GM23338 (cell line): ENCODE measurements around the gene SAMD8. TPM values are rescaled to one million over a fixed set of nuclear protein-coding genes. Genes with fewer than 3 reads are reported as not detected.
"Not testable (repeated sequence)": the region's sequence is repeated elsewhere in the genome, so short reads cannot be mapped to it uniquely, and the experiment has no call there.

Source experiments
- ATAC-seq: fragments of 200-7000 bp; cut with Tn5 transposase; 3 replicates; pipeline ENCODE4 v1.9.1; 2020
- DNase-seq: peaks from one replicate; pipeline ENCODE4 v3.0.0-alpha.2; 2015; ENCODE audit warnings: low spot score
- H2AFZ ChIP-seq: fragments of 200-600 bp; sonication (generic); 2 replicates; pipeline ENCODE4 v1.8.0; 2016; ENCODE audit warnings: antibody characterized with exemption, mild to moderate bottlenecking, moderate library complexity
- H3F3A ChIP-seq: fragments of 200-600 bp; sonication (generic); replicated peaks from 2 replicates; pipeline ENCODE4 v1.8.0; 2017; ENCODE audit warnings: antibody characterized with exemption, mixed run types, low read depth
- H3K27ac ChIP-seq: fragments of 200-600 bp; sonication (generic); 2 replicates; pipeline ENCODE4 v1.6.1; 2016; ENCODE audit warnings: low read depth
- H3K27me3 ChIP-seq: fragments of 200-600 bp; sonication (generic); 2 replicates; pipeline ENCODE4 v1.8.0; 2016; ENCODE audit warnings: mild to moderate bottlenecking, mixed run types, moderate library complexity; ENCODE audit not compliant: insufficient read depth
- H3K36me3 ChIP-seq: fragments of 200-600 bp; sonication (generic); 2 replicates; pipeline ENCODE4 v1.8.0; 2016; ENCODE audit warnings: mild to moderate bottlenecking; ENCODE audit not compliant: insufficient read depth
- H3K4me1 ChIP-seq: fragments of 200-600 bp; sonication (generic); 2 replicates; pipeline ENCODE4 v1.8.0; 2016; ENCODE audit warnings: mild to moderate bottlenecking, moderate library complexity; ENCODE audit not compliant: insufficient read depth
- H3K4me2 ChIP-seq: fragments of 200-600 bp; sonication (generic); 2 replicates; pipeline ENCODE4 v1.7.1; 2017; ENCODE audit warnings: mixed run types
- H3K4me3 ChIP-seq: fragments of 200-600 bp; sonication (generic); 2 replicates; pipeline ENCODE4 v1.6.1; 2016; ENCODE audit warnings: mixed run types
- H3K79me2 ChIP-seq: fragments of 200-600 bp; sonication (generic); replicated peaks from 2 replicates; pipeline ENCODE4 v1.8.0; 2017; ENCODE audit warnings: mild to moderate bottlenecking; ENCODE audit not compliant: insufficient read depth
- H3K9me2 ChIP-seq: fragments of 200-600 bp; sonication (generic); 2 replicates; pipeline ENCODE4 v1.8.0; 2017; ENCODE audit not compliant: insufficient read depth
- H4K20me1 ChIP-seq: fragments of 200-600 bp; sonication (generic); replicated peaks from 2 replicates; pipeline ENCODE4 v1.8.0; 2017; ENCODE audit warnings: mild to moderate bottlenecking; ENCODE audit not compliant: insufficient read depth
- H3K27ac Mint-ChIP-seq: 2 replicates; pipeline ENCODE4 v1.8.0; 2020; ENCODE audit warnings: inconsistent platforms, mild to moderate bottlenecking, moderate library complexity, mixed read lengths
- H3K27me3 Mint-ChIP-seq: 3 replicates; pipeline ENCODE4 v1.8.0; 2022; ENCODE audit warnings: low read depth, mild to moderate bottlenecking, moderate library complexity, mixed read lengths, inconsistent platforms; ENCODE audit not compliant: insufficient read depth, poor library complexity
- H3K36me3 Mint-ChIP-seq: 3 replicates; pipeline ENCODE4 v1.8.0; 2021; ENCODE audit warnings: low read depth, mild to moderate bottlenecking, inconsistent platforms, moderate library complexity, mixed read lengths
- H3K4me1 Mint-ChIP-seq: 3 replicates; pipeline ENCODE4 v1.8.0; 2020; ENCODE audit warnings: mild to moderate bottlenecking, inconsistent platforms, mixed read lengths
- H3K4me3 Mint-ChIP-seq: 3 replicates; pipeline ENCODE4 v1.8.0; 2021; ENCODE audit warnings: moderate library complexity, mild to moderate bottlenecking, inconsistent platforms, mixed read lengths
- H3K9me3 Mint-ChIP-seq: 3 replicates; pipeline ENCODE4 v1.8.0; 2020; ENCODE audit warnings: moderate library complexity, mild to moderate bottlenecking, inconsistent platforms, mixed read lengths
- EZH2 ChIP-seq: fragments of 200-600 bp; sonication (generic); IDR thresholded peaks from one replicate; pipeline ENCODE4 v1.8.0; 2017; ENCODE audit warnings: antibody characterized with exemption, mild to moderate bottlenecking, low read depth; ENCODE audit not compliant: unreplicated experiment
- ZNF462 ChIP-seq: fragments of 250-450 bp; sonication (Bioruptor Pico); IDR thresholded peaks from 2 replicates; pipeline ENCODE4 v1.5.0; 2020; ENCODE audit warnings: mild to moderate bottlenecking, moderate library complexity
- polyA plus RNA-seq: library from polyadenylated mRNA; unstranded; fragments of >200 nt; fragmentation: Nextera tagmentation; extraction: Ambion mirVana; gene quantifications from 2 replicates; pipeline ENCODE4 v1.2.1, GENCODE V29; 2016
- total RNA-seq: library from RNA; depleted of rRNA; stranded (reverse); fragments of >200 nt; shearing (Covaris generic); gene quantifications from 2 replicates; pipeline ENCODE4 v1.2.3, GENCODE V29; 2014

SAMD8 gene
- total and polyA plus RNA-seq, 2 experiments from 2014 or later = 7.8 to 28.4 TPM

- Mint-ChIP-seq H3K4me3 (peak overlapping the region; percentile 44), H3K27me3 (peaks cover 4% of the 10 kb centered on the region), H3K4me1 (peaks cover 35% of the 10 kb centered on the region), H3K27ac (peak overlapping the region; percentile 96), H3K9me3 (no peaks in the 10 kb centered on the region), H3K36me3 (no peaks in the 10 kb centered on the region)
- DNase-seq (peak; percentile 64), ATAC-seq (peak; percentile 42)
- peak overlapping the region; percentile 3; the same call in 1 of the 2 replicates for H3K4me2 ChIP-seq
- no peaks in the 10 kb centered on the region for H3K9me2 ChIP-seq
- H3K4me3 ChIP-seq = no peak overlapping the region
- TF ChIP-seq EZH2 (no peak), ZNF462 (CRISPR knock-in tag) (0 out of 2 replicates have a peak, but pooled peaks have one; percentile 7)
- no peaks in the 10 kb centered on the region for H4K20me1 ChIP-seq
- H2AFZ ChIP-seq = 0 out of 2 replicates have a peak overlapping the region, but pooled peaks have one; percentile 2
- no peaks in the 10 kb centered on the region for H3K27me3 ChIP-seq
- peak overlapping the region; percentile 15 for H3K27ac ChIP-seq
- H3K79me2 ChIP-seq = no peaks in the 10 kb centered on the region
- no peaks in the 10 kb centered on the region for H3K36me3 ChIP-seq
- H3F3A ChIP-seq = peaks cover 12% of the 10 kb centered on the region
- peaks cover 12% of the 10 kb centered on the region for H3K4me1 ChIP-seq
Observed at GRCh38 chr10:75106242-75106641, 5.2 kb upstream of the SAMD8 start.

GRCh38 chr10:75106891-75107290, 4.6 kb upstream of the SAMD8 start:
- H3K4me1 ChIP-seq = peaks cover 12% of the 10 kb centered on the region
- not testable (repeated sequence) for H4K20me1 ChIP-seq, H3K36me3 ChIP-seq, H3K9me3 Mint-ChIP-seq, H3K9me2 ChIP-seq, ATAC-seq, H3K79me2 ChIP-seq, H3K4me3 ChIP-seq, H3K4me3 Mint-ChIP-seq, H2AFZ ChIP-seq, H3K27me3 ChIP-seq, DNase-seq, H3K36me3 Mint-ChIP-seq, H3K27me3 Mint-ChIP-seq
- 0 out of 2 replicates have a peak overlapping the region, but pooled peaks have one; percentile 3 for H3K4me2 ChIP-seq
- peak overlapping the region; percentile 15; the same call in 1 of the 2 replicates for H3K27ac ChIP-seq
- H3F3A ChIP-seq = peaks cover 16% of the 10 kb centered on the region
- Mint-ChIP-seq H3K27ac (peak overlapping the region; percentile 96), H3K4me1 (peaks cover 33% of the 10 kb centered on the region)
